ENCODE measurements around the gene HTRA2.

HTRA2 gene

DNA sequence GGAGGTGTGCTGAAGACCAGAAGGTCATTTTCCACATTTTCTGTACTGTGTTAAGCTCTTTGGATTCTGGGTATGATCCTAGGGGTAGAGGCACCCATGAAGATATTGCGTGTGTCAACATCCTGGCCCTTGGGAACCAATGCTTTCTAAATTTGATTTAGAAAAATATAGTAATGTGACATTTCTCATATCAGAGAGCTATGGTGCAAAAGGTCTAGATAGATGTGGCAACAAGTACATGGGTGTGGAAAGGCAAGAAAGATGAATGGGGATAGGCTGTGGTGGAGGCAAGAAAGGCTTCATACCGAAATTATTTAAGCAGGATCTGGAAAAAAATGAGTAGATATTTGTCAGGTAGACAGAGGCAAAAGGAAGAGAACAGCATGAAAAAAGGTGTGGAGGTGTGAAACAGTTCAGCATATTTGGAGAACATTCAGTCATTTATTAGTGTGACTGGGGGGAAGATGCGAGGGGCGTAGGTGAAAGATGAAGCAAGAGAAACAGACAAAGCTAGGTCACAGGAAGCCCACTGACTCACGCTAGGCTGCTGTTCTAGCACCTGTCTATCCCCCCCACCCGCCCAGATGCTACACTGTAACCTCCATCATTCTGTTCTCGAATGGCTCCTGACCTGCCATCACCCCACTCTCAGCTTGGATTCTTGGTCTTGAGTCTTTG lies 36.5 kb downstream of the HTRA2 start:
- no peak for DNase-seq

DNA sequence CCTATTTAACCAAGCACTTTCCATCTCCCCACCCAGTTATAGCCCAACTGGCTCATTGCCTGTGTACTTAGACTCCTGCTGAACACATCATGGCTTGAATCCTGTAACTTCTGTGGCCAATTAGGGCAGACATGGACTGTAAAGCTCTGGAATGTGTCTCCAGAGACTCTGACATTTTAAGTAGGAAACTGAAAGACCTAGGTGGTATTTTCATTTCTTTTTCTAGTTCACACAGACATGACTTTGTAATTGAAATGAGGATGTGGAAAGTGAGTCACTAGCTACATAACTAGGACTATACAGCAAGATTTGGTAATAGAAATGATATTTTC lies 37.0 kb downstream of the HTRA2 start:
- DNase-seq: peak; percentile 99

DNA sequence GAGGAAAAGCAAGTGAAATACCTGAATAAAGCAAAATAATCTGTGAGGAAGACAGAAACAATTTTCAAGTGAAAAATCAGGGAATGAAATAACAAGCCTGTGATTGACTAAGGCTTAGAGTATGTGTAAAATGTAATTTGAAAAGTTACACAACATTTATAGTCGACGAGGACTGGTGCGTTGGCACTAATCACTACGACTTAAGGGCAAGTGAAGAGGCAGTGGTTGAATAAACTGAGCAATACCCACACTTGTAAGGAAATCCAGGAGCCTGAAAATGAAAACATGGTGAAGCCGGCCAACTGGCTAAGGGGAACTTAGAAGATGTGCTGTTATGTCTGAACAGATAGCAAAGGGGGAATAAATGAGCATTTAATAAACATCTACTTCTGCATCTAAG lies 38.1 kb downstream of the HTRA2 start:
- DNase-seq: peak; percentile 85

DNA sequence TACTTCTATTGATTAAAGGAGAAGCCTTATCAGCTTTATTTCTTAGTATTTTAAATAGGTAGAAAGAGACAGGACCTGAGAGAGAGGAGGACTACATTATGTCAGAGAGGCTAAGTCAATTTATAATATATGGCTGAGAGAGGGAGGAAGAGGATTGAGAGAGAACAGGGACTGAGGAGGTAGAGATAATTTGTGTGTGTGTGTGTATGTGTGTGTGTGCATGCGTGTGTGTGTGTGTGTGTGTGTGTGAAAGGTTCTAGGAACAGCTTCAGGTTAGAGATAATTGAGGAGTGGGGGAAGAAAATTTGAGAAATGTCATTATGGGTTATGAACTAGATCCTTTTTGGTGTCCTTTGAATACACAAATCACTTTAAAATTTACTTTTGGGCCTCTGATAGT lies 40.0 kb downstream of the HTRA2 start:
- DNase-seq: no peak

DNA sequence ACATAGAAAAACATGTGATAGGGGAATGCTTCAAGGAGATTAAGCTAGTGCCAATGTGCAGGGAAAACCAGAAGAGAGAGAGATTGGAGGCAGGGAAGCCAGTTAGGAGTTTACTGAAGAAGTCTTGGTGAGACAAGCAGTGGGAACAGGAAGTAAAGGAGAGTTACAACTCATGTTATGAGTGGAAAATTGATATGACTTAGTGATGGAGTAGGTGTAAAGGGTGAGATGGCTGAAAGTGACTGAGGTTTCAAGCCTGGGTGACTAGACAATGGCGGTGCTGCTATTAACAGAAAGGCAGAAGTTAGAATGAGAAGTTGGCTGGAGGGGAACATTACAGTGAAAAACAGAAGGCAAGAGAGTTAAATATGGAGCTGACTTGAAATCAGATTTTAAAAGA lies 41.3 kb downstream of the HTRA2 start:
- no peak for DNase-seq

DNA sequence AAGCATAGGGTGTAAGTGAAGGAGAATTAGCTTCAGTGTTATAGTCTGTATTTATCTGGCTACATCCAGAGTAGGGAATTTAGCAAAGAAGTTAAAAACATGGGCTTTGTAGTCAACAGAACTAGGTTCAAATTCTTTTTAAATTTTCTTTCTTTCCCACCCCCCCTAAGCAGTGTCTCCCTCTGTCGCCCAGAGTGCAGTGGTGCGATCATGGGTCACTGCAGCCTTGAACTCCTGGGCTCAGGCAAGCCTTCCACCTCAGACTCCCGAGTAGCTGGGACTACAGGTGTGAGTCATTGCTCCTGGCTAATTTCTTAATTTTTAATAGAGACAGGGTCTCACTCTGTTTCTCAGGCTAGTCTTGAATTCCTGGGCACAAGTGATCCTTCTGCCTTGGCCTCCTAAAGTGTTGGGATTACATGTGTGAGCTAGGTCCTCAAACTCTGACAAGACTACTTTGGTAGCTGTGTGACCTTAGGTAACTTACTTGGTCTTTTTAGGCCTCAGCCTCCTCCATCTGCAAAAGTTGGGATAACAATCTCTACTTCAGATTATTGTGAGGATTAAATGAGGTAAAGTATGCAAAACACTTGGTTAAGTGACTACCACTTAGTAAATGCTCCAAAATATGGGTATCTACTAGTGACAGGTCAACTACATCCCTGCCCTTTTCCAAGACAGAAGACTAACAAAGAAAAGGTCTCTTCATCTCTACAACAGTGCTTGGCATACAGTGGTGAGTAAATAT lies 42.6 kb downstream of the HTRA2 start:
- DNase-seq: no peak

DNA sequence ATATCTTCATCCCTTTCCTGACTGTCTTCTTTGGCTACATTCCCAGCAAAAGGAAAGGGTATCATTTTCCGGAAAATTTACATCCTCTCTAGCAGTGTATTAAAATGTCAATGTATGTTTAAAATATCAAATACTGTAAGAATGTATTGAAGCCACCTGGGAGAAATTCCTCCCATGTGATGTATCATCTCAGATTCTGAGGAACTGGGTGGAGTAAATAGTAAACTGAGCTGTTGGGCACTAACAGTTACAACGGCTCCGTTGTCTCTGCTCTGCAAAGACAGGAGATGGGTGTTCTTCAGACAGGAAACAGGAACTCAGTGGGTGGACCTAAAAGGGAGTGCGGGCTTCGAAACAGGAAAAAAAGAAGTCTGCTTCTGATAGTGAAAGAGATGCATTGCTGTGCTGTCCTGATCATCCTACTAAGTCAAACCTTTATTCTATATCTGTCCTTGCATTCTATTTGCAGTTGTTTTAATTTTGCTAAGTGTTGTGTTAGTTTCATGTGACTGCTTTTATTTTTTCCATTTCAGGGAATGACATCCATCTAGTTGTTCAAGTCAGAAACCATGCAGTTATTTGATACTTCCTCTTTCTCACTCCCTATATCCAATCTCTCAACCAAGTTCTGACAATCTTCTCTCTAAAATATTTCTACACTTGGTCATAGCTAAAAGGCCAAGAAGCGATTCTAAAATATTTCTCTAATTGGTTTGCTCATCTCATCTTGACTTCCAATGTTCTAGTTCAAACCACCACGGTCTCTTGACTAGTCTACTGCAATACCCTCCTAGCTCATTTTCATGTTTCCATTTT lies 44.2 kb downstream of the HTRA2 start:
- peak; percentile 85 for DNase-seq

DNA sequence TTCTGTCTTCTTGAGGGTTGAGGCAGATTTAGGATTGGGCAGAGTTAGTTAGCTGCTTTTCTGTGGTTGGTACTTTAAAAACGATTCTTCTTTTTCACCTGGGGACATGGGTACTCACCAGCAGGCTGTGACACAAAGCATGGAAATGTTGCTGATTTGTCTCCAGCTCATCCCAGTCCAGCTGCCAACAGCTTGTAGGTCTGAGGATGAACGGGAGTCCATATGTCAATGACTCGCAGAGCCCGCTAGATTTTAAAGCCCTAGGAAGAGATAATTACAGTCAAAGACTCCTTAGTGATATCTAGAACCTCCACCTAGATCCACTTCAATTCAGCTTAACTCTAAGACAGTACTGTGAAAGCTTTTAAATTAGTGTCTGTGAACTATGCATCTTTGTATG lies 45.6 kb downstream of the HTRA2 start:
- DNase-seq: no peak

DNA sequence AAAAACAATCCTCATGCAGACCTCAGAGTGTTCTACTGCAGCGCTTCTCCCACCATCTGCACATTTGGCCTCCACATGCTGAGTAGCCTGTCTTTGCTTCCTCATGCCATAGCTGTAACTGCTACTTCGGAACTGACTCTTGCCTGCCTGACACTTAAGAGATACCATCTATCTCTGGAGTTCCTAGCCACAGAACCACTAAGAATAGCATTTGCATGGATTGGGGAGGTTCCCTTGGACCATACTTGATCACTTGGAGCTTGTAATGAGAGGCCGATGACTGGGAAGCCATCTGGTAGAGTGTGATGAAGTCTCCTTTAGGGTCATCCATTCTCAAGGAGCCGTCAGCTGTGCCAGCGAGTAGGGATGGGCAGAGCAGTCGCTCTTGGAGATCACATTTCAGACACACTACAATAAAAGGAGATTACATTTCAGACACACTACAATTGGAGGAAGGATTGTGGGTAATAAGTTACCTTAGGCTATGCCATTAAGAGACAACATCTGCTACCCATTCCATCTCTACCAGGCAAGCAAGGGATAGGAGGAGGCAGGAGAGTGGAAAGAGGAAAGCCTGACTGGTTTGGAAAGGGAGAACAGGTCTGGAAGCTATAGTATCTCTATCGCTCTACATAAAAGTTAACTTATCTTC lies 46.6 kb downstream of the HTRA2 start:
- peak; percentile 82 for DNase-seq

DNA sequence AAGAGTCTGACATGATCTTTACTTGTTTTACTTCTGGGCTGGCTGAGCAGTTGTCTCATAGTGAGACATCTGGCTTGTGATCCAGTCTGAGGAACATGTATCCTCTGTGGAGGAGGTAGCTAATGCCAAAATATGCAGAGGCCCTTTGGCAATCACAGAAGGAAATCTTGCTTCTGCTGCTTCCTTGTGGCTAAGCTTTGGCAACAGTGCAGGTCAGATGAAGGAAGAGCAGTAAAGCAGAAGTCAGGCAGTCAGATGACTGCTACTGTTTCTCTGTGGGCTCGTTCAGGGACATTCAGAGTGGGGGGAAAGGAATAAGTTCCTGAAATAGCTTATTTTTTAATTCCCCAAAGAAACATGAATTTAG lies 47.1 kb downstream of the HTRA2 start:
- peak; percentile 83 for DNase-seq

DNA sequence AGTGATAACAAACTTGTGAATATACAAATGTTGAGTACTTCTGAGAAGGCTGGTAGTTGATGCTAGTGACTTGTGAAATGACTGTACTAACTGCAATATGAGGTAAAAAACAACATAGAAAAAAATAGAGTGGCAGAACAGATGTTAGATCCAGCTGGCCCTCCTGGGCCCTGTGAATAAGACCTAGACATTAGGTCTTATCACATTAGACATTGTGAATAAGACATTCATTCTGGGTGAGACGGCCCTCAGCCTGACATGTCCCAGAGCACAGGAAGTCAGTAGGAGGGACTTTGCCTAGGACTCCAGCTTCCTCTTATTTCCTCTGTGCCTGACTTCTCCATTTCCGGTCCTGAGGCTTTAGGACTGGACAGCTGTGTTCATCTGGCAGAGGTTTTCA lies 47.7 kb downstream of the HTRA2 start:
- DNase-seq: peak; percentile 32

DNA sequence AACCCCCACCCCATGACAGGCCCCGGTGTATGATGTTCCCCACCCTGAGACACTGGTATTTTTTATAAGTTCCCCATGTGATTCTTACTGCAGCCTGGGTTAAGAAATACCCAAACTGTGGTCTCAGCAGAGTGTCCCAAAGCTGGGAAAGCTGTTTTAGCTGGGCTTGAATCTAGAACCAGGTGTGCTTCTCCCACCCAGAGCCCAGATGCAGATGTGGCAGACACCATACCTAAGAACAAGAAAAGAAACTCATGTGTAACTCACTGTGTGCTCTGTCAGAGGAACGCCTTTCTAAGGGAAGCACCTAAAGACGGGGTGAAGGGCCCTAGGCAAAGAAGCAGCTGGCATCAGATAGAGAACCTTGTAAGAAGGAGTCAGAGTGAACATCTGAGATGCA lies 48.7 kb downstream of the HTRA2 start:
- DNase-seq: no peak

DNA sequence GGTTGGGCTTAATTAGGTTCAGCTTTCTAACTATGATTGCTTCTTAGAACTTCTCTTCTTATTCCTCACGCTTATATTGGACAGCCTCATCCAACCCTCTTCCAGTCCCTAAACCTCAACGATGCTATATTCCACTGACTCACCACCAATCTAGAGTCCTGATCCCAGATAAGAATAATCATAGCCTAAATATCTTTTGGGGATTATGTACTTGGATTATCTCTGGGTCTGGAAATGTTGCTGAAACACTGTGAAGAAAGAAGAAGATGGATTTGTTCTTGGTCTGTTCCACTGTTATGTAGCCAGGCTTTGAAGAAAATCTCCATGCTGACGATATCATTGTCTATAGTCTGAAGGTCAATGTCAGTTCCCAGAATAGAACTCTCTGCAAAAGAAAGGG lies 51.7 kb downstream of the HTRA2 start:
- no peak for DNase-seq

DNA sequence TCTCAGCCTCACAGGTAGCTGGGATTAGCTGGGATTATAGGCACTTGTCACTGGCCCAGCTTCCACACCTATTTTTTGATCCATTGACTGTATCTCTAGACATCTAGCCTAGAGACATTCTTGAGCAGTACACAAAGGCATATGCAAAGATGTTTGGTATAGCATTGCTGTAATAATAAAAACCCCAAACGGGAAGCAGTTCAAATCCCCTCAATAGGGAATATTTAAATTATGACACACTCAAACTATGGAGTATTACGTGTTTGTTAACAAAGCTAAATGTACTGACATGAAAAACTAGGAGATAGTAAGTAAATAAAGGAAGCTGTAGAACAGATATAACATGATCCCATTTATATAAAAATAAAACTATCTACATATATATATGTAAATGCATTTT lies 52.5 kb downstream of the HTRA2 start:
- no peak for DNase-seq
